ENCODE measurements around the gene PLAAT2.
"Not testable (repeated sequence)": the region's sequence is repeated elsewhere in the genome, so short reads cannot be mapped to it uniquely, and the experiment has no call there.

Gene PLAAT2

GRCh38 chr11:63547061-63547460, 16.1 kb downstream of the PLAAT2 start:
- no peak for DNase-seq

GRCh38 chr11:63543711-63544110, 19.5 kb downstream of the PLAAT2 start:
- no peak for DNase-seq

DNA sequence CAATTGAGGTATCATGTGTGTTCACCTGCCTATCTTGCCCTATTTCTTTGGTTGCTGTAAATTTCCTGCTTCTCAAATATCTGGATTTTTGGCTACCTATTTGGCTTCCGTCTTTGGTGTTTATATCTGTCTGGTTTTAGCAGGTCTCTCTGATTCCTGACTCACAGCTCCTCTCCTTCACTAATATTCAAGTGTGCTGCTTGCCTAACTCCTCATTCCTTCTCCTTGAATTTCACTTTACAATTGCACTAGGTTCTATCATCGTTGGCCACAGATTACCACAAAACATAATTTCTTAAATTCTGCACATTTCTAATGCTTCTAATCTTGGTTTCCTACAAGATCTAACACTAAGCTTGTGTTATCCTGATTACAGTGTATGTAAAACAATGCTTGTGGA, 20.7 kb downstream of the PLAAT2 start:
- DNase-seq: not testable (repeated sequence)

GRCh38 chr11:63537293-63538101, 25.7 kb downstream of the PLAAT2 start:
- DNase-seq: no peak

DNA sequence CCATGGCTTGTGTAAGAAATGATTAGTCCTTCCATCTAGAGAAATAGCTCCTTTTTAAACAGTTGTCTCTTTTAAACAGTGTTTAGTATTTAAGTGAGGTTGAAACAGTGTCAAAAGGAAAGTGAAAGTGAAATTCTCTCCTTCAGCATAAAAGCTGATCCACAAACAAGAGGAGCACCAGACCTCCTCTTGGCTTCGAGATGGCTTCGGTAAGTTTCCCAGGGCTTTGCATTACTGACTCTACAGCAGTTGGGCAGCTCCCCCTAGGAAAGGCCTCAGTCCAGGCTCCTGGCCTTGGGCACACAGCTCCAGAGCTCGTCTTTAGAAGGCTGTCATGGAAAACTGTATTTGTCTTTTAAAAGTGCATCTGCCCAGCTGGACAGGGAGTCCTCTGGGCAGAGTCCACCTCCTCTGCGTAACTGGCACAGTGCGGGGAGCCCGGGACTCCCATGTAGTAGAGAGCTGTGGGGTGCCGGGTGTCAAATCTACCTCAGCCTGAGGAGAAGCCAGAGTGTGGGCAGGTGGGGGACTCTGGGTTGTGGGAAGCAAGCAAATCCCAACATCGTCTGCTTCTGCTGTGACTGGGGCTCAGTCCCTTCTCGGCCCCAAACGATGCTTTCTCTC, 26.4 kb downstream of the PLAAT2 start, which contains the start of gene PLAAT4:
PLAAT4 (plus strand) TSS at position 140 of the 624 bp plus-strand sequence; CDS start at position 201, 61 bp downstream.
- peak; percentile 69 for DNase-seq

GRCh38 chr11:63535734-63536133, 27.4 kb downstream of the PLAAT2 start:
- peak; percentile 51 for DNase-seq

DNA sequence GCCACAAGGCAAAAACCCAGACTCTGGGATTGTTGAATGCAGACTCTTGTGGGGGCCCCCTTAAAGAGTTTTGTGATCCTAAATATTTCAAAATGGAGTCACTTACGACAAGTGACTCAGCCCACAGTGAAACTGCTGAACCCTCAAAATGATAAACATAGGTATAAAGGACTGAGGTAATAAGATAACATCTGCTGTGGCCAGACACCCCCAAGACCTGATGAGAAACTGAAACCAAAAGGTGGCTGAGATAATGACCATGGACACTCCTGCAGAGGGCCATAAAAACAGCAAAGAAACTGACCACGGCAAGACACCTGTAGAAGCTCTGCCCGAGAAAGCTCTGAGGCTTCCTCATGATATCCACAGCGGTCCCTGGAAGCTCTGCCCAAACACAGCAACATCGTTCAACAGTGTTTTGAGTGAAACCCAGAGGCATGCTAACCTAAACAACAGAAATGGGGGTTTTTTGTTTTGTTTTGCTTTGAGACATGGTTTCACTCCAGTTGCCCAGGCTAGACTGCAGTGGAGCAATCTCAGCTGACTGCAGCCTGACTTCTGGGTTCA, 28.2 kb downstream of the PLAAT2 start:
- DNase-seq: peak; percentile 54

GRCh38 chr11:63534076-63534475, 29.1 kb downstream of the PLAAT2 start:
- DNase-seq: no peak

DNA sequence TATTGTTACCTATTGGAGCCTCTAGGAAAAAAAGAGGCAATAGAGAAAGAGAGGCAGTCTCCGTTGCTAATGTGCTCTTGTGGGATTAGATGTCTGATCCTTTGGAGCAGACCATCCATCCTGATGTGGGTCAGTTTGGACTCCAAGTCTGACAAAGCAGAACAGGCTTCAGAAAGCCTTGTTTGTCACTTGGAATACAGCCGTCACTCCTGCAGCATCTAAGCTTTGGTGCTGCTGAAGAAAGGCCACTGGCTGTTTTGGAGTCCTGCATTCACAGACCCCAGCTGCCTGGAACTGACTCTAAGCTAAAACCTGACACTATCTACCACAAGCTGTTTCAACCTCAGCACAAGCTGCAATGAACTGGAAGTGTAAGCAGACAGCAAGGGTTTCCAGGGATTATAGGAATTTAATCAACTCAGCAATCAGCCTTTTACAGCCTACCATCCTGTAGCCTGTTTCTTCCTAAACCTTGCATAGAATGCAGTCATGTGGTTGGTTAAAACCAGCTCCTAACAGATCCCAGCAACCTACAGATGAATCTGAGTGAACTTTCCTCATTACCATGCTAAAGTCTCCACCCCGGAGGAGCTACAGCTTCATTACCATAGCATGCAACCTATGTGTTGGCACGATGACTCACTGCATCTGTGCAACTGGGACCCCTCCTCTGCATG, 30.2 kb downstream of the PLAAT2 start:
- no peak for DNase-seq

GRCh38 chr11:63532117-63532516, 31.1 kb downstream of the PLAAT2 start:
- DNase-seq: no peak

GRCh38 chr11:63531074-63531792, 31.9 kb downstream of the PLAAT2 start:
- DNase-seq: peak; percentile 86

DNA sequence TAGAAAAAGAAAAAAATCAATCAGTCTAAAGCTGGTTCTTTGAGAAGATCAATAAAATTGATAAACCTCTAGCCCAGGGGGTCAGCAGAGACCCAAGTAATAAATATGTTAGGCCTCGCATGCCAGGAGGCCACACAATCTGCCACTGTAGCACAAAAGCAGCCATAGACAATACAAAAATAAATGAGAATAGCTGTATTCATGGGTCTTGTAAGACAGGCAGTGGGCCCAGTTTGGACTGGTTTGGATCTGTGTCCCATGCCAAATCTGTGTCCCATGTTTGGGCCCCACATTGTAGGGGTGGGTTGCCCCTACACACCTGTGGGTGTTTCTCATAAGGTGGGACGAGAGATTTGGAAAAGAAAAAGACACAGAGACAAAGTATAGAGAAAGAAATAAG, 33.2 kb downstream of the PLAAT2 start:
- no peak for DNase-seq

GRCh38 chr11:63529373-63529772, 33.8 kb downstream of the PLAAT2 start:
- DNase-seq: not testable (repeated sequence)

- DNase-seq: not testable (repeated sequence)
These were observed 34.4 kb downstream of the PLAAT2 start for GRCh38 chr11:63528729-63529278.

GRCh38 chr11:63528156-63528555, 35.0 kb downstream of the PLAAT2 start:
- not testable (repeated sequence) for DNase-seq

- no peak for DNase-seq
These were observed 35.5 kb downstream of the PLAAT2 start for GRCh38 chr11:63527667-63528066.

- DNase-seq: no peak
These were observed 40.0 kb downstream of the PLAAT2 start for GRCh38 chr11:63523151-63523550.

GRCh38 chr11:63521896-63522295, 41.3 kb downstream of the PLAAT2 start:
- DNase-seq: no peak

GRCh38 chr11:63520606-63521170, 42.5 kb downstream of the PLAAT2 start:
- DNase-seq: no peak

- DNase-seq: peak; percentile 43
These were observed 44.6 kb downstream of the PLAAT2 start for GRCh38 chr11:63518548-63518947.

GRCh38 chr11:63517156-63517555, 46.0 kb downstream of the PLAAT2 start:
- DNase-seq: no peak

GRCh38 chr11:63516109-63516508, 47.1 kb downstream of the PLAAT2 start:
- no peak for DNase-seq
